HepG2 (cell line): ENCODE measurements around the gene LRRC8C. TPM values are rescaled to one million over a fixed set of nuclear protein-coding genes. Genes with fewer than 3 reads are reported as not detected.

Experiments used
- EEA1 ChIP-seq: sonication (generic); formaldehyde crosslinking; IDR thresholded peaks from 2 replicates; pipeline ENCODE4 v1.5.1; 2020; ENCODE audit warnings: mild to moderate bottlenecking, missing genetic modification reagents, borderline replicate concordance
- FOXK2 ChIP-seq: fragments of 450-650 bp; IDR thresholded peaks from 2 replicates; pipeline ENCODE4 v1.6.1; 2016
- HES4 ChIP-seq: sonication (generic); formaldehyde crosslinking; IDR thresholded peaks from 2 replicates; pipeline ENCODE4 v1.9.0; 2021; ENCODE audit warnings: mild to moderate bottlenecking, missing genetic modification reagents, borderline replicate concordance
- JUND ChIP-seq: sonication (generic); formaldehyde crosslinking; IDR thresholded peaks from 2 replicates; pipeline ENCODE4 v1.8.0; 2022; ENCODE audit warnings: mild to moderate bottlenecking, missing genetic modification reagents
- KLF15 ChIP-seq: sonication (generic); formaldehyde crosslinking; IDR thresholded peaks from 2 replicates; pipeline ENCODE4 v1.8.1; 2023; ENCODE audit warnings: borderline replicate concordance, mild to moderate bottlenecking, inconsistent platforms, missing genetic modification reagents, mixed read lengths
- MTA1 ChIP-seq: sonication (generic); formaldehyde crosslinking; IDR thresholded peaks from 2 replicates; pipeline ENCODE4 v1.4.0; 2020; ENCODE audit warnings: missing genetic modification reagents, mild to moderate bottlenecking, borderline replicate concordance
- MTA3 ChIP-seq: sonication (generic); formaldehyde crosslinking; IDR thresholded peaks from 2 replicates; pipeline ENCODE4 v1.4.0; 2020; ENCODE audit warnings: missing genetic modification reagents
- PAF1 ChIP-seq: IDR thresholded peaks from 2 replicates; pipeline ENCODE4 v1.6.1; 2016; ENCODE audit warnings: missing genetic modification reagents, missing compliant biosample characterization
- RNF2 ChIP-seq: fragments of 450-650 bp; conservative IDR thresholded peaks from 2 replicates; pipeline ENCODE4 v1.6.1; 2016; ENCODE audit warnings: low read depth
- TARDBP ChIP-seq: sonication (generic); formaldehyde crosslinking; IDR thresholded peaks from 2 replicates; pipeline ENCODE4 v1.8.0; 2022; ENCODE audit warnings: mild to moderate bottlenecking, missing genetic modification reagents
- ZNF343 ChIP-seq: sonication (generic); formaldehyde crosslinking; IDR thresholded peaks from 2 replicates; pipeline ENCODE4 v1.4.0; 2020; ENCODE audit warnings: mild to moderate bottlenecking, missing genetic modification reagents
- ZNF432 ChIP-seq: sonication (generic); formaldehyde crosslinking; IDR thresholded peaks from 2 replicates; pipeline ENCODE4 v1.5.0; 2020; ENCODE audit warnings: missing genetic modification reagents, mild to moderate bottlenecking, borderline replicate concordance
- ZNF790 ChIP-seq: sonication (generic); formaldehyde crosslinking; IDR thresholded peaks from 2 replicates; pipeline ENCODE4 v1.8.0; 2022; ENCODE audit warnings: missing genetic modification reagents, mild to moderate bottlenecking, borderline replicate concordance
- polyA plus RNA-seq, 8 experiments: library from polyadenylated mRNA; depleted of rRNA in 3 of 8; stranded (reverse) in 7 of 8; unstranded in 1 of 8; fragments of >200 nt; fragmentation: Illumina TruSeq in 4 of 8; extraction: Trizol in 4 of 8; gene quantifications; 2 replicates each; pipeline versions ENCODE4 v1.2.1 to v1.2.3, GENCODE V29; 2011 to 2016; ENCODE audit warnings: low read depth in 4 of 8, missing spikeins in 1 of 8, mixed read lengths in 1 of 8; ENCODE audit not compliant: insufficient read depth in 1 of 8
- total RNA-seq, 5 experiments: library from RNA; depleted of rRNA; stranded (reverse); fragments of >200 nt; fragmentation: Illumina TruSeq; extraction: Trizol; gene quantifications; 2 replicates each; pipeline ENCODE4 v1.2.3, GENCODE V29; 2016; ENCODE audit warnings: low read depth in 1 of 5
- TF ChIP-seq, protein P1 (sequence below): sonication (generic); formaldehyde crosslinking; IDR thresholded peaks from 2 replicates; pipeline ENCODE4 v1.4.0; 2020; ENCODE audit warnings: low read depth, mild to moderate bottlenecking, missing genetic modification reagents
- TF ChIP-seq, protein P2 (sequence below): sonication (generic); formaldehyde crosslinking; IDR thresholded peaks from 2 replicates; pipeline ENCODE4 v1.4.0; 2020; ENCODE audit warnings: missing genetic modification reagents
- TF ChIP-seq, protein P3 (sequence below): sonication (generic); formaldehyde crosslinking; IDR thresholded peaks from 2 replicates; pipeline ENCODE4 v1.4.0; 2020; ENCODE audit warnings: mild to moderate bottlenecking, low read depth, missing genetic modification reagents
- TF ChIP-seq, protein P4 (sequence below): sonication (generic); formaldehyde crosslinking; IDR thresholded peaks from 2 replicates; pipeline ENCODE4 v1.9.0; 2022; ENCODE audit warnings: missing genetic modification reagents, mild to moderate bottlenecking, borderline replicate concordance
- TF ChIP-seq, protein P5 (sequence below): sonication (generic); formaldehyde crosslinking; IDR thresholded peaks from 2 replicates; pipeline ENCODE4 v1.8.0; 2022; ENCODE audit warnings: missing genetic modification reagents, low read depth, mild to moderate bottlenecking, borderline replicate concordance
- TF ChIP-seq, protein P6 (sequence below): sonication (generic); formaldehyde crosslinking; IDR thresholded peaks from 2 replicates; pipeline ENCODE4 v1.5.0; 2020; ENCODE audit warnings: missing genetic modification reagents, mild to moderate bottlenecking, borderline replicate concordance

The LRRC8C gene
- total and polyA plus RNA-seq, 2 of the 13 experiments (the other 11 are each of a cell fraction or from before 2014, with no cell fraction given) = 0.22 to 0.32 TPM

DNA sequence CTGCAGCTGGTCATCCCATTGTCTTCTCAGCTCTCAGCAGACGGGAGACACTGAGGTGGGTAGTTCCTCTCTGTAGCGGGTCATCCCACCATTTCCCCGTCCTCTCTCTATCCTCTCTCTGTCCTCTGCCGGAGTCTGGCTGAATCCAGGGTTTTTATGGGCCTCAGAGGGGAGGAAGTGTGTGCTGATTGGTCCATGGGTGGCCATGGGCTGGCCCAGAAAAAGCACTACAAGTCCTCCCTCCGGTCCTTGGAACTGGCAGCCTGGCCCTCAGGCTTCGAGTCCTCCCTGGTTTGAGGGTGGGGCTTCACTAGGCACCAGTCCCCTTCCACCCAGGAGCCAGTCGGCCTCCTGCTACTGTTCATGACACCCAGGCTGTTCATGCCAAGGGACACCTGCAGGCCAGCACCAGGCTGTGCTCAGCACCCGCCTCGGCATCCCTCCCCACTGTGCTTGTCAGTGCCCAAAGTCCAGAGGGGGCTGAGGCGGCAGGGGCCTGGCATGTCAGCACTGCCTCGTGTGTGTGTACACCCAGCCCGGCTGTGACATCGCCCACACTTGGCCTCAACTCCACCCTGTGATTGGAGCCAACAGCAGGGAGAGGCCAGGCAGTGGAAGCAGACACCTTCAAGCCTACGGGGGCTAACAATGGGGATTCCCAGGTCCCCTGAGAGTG lies 23.0 kb upstream of the LRRC8C start (continued):
- TF ChIP-seq ZNF790 (CRISPR knock-in tag) (no peak), RNF2 (no peak), PAF1 (no peak), ZNF343 (CRISPR knock-in tag) (no peak), JUND (CRISPR knock-in tag) (no peak), FOXK2 (no peak), MTA1 (CRISPR knock-in tag) (peak; percentile 38; the same call in 1 of the 2 replicates), MTA3 (CRISPR knock-in tag) (no peak), EEA1 (CRISPR knock-in tag) (no peak), ZNF432 (CRISPR knock-in tag) (no peak), TARDBP (CRISPR knock-in tag) (no peak), KLF15 (no peak), HES4 (CRISPR knock-in tag) (no peak)
- TF ChIP-seq, protein P1, sequence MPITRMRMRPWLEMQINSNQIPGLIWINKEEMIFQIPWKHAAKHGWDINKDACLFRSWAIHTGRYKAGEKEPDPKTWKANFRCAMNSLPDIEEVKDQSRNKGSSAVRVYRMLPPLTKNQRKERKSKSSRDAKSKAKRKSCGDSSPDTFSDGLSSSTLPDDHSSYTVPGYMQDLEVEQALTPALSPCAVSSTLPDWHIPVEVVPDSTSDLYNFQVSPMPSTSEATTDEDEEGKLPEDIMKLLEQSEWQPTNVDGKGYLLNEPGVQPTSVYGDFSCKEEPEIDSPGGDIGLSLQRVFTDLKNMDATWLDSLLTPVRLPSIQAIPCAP = no peak
- TF ChIP-seq, protein P2, sequence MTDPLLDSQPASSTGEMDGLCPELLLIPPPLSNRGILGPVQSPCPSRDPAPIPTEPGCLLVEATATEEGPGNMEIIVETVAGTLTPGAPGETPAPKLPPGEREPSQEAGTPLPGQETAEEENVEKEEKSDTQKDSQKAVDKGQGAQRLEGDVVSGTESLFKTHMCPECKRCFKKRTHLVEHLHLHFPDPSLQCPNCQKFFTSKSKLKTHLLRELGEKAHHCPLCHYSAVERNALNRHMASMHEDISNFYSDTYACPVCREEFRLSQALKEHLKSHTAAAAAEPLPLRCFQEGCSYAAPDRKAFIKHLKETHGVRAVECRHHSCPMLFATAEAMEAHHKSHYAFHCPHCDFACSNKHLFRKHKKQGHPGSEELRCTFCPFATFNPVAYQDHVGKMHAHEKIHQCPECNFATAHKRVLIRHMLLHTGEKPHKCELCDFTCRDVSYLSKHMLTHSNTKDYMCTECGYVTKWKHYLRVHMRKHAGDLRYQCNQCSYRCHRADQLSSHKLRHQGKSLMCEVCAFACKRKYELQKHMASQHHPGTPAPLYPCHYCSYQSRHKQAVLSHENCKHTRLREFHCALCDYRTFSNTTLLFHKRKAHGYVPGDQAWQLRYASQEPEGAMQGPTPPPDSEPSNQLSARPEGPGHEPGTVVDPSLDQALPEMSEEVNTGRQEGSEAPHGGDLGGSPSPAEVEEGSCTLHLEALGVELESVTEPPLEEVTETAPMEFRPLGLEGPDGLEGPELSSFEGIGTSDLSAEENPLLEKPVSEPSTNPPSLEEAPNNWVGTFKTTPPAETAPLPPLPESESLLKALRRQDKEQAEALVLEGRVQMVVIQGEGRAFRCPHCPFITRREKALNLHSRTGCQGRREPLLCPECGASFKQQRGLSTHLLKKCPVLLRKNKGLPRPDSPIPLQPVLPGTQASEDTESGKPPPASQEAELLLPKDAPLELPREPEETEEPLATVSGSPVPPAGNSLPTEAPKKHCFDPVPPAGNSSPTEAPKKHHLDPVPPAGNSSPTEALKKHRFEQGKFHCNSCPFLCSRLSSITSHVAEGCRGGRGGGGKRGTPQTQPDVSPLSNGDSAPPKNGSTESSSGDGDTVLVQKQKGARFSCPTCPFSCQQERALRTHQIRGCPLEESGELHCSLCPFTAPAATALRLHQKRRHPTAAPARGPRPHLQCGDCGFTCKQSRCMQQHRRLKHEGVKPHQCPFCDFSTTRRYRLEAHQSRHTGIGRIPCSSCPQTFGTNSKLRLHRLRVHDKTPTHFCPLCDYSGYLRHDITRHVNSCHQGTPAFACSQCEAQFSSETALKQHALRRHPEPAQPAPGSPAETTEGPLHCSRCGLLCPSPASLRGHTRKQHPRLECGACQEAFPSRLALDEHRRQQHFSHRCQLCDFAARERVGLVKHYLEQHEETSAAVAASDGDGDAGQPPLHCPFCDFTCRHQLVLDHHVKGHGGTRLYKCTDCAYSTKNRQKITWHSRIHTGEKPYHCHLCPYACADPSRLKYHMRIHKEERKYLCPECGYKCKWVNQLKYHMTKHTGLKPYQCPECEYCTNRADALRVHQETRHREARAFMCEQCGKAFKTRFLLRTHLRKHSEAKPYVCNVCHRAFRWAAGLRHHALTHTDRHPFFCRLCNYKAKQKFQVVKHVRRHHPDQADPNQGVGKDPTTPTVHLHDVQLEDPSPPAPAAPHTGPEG = no peak
- TF ChIP-seq, protein P3, sequence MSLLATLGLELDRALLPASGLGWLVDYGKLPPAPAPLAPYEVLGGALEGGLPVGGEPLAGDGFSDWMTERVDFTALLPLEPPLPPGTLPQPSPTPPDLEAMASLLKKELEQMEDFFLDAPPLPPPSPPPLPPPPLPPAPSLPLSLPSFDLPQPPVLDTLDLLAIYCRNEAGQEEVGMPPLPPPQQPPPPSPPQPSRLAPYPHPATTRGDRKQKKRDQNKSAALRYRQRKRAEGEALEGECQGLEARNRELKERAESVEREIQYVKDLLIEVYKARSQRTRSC = no peak
- TF ChIP-seq, protein P4, sequence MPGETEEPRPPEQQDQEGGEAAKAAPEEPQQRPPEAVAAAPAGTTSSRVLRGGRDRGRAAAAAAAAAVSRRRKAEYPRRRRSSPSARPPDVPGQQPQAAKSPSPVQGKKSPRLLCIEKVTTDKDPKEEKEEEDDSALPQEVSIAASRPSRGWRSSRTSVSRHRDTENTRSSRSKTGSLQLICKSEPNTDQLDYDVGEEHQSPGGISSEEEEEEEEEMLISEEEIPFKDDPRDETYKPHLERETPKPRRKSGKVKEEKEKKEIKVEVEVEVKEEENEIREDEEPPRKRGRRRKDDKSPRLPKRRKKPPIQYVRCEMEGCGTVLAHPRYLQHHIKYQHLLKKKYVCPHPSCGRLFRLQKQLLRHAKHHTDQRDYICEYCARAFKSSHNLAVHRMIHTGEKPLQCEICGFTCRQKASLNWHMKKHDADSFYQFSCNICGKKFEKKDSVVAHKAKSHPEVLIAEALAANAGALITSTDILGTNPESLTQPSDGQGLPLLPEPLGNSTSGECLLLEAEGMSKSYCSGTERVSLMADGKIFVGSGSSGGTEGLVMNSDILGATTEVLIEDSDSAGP = peak; percentile 60
- TF ChIP-seq, protein P5, sequence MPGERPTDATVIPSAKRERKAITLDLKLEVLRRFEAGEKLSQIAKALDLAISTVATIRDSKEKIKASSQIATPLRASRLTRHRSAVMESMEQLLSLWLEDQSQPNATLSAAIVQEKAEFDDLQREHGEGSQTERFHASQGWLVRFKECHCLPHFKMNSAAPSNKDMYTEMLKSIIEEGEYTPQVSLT (CRISPR knock-in tag) = no peak
- TF ChIP-seq, protein P6, sequence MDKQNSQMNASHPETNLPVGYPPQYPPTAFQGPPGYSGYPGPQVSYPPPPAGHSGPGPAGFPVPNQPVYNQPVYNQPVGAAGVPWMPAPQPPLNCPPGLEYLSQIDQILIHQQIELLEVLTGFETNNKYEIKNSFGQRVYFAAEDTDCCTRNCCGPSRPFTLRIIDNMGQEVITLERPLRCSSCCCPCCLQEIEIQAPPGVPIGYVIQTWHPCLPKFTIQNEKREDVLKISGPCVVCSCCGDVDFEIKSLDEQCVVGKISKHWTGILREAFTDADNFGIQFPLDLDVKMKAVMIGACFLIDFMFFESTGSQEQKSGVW (CRISPR knock-in tag) = no peak
